HK-2 (cell line): ENCODE data around the gene STK24.

Experiments used
- DNase-seq: peaks from one replicate; pipeline ENCODE4 v3.0.0-alpha.2; 2018; ENCODE audit not compliant: unreplicated experiment

Gene STK24

DNA sequence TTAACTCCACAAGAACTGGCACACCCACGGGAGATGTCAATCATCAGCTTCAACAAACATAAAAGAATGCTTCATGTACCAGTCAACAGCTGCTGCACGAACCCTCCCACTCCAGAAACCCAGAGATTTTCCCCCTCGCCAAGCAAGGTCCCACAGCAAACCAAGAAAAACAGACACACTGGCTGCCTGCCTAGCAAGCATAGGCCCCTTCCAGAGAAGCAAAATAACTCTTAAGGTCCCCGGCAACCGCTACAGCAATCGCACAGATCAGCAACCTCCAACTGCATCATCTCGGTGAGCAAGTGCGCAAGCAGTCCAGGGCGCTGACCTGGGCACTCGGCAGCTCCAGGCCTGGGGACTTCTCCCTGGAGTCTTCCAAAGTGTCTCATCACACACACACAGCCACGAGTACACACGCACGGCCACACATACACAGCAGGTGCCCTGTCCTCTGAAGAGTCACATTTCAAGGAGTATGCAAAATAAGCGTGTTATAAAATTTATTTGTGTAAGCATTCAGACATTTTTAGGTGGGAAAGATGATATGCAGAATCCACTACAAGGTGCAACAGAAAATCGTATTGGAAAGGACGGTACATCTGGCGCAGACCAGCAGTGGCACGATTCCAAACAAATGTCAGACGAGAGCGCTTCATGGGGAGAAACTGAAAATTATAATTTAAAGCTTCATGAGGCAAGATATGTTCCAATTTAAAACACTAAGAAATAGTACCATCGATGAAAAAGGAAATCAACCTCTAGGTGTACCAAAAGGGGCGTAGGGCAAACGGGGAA lies 125.0 kb downstream of the STK24 start:
- DNase-seq: no peak

DNA sequence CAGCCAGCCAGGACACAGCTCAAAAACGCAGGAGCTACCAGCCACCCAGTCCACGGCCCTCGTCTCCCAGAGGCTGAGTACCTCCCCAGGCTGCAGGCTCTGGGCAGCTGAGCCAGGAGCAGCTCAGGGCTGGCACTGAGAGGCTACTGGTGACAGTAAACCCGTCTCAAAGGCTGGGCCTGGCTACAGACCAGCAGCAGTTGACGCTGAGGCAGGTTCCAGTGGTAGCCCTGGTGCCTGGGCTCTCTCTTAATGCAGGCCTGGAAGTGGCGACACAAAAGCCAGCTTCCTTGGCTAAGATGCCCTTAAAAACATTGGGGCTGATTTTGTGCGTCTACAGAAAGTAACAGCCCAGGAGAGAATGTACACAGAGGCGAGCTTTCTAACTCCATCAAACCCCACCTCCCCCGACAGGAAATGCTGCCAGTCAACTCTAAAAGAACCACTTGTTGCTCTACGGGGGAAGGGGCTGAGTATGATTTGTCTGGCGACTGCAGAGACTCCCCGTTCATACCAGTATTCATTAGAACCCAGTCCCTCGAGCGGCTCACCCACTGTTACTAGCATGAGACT lies 126.3 kb downstream of the STK24 start:
- DNase-seq: no peak

DNA sequence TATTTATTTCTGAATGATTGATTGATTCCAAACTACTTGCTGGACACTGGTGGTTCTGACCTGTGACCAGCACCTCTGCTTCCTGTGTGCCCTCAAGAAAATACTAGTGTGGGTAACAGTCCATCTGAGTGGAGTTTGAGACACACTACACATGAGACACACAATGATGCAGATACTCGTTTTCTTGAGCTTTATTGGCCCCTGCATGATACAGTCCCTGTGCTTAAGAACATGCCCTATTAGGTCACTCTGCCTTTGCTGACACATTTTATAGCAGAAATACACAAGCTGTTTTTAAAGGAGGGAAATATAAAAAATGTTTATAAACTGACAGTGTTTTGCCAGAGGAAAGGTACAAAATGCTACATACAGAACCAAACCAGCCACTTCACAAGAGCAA lies 126.9 kb downstream of the STK24 start:
- no peak for DNase-seq

DNA sequence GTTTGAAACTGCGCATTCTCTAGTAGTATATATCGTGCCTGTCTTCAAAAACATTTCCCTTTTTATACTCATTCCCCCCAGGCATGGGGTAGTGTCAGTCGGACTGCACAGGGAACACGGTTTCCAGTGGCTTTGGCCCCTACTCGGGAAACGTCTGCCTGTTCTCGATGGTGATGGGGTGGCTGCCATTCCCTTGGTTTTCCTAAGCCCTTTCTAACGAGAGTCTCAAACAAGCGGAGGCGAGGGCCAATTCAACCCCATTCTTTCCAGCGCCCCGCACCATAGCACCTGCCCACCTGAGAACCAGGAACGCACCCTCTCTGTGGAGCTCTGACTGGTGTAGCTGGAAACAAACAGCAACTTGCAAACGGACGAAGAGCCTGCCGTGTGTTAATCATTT lies 127.6 kb downstream of the STK24 start:
- DNase-seq: no peak

GRCh38 chr13:98448642-98448928 lies 128.3 kb downstream of the STK24 start:
- no peak for DNase-seq

DNA sequence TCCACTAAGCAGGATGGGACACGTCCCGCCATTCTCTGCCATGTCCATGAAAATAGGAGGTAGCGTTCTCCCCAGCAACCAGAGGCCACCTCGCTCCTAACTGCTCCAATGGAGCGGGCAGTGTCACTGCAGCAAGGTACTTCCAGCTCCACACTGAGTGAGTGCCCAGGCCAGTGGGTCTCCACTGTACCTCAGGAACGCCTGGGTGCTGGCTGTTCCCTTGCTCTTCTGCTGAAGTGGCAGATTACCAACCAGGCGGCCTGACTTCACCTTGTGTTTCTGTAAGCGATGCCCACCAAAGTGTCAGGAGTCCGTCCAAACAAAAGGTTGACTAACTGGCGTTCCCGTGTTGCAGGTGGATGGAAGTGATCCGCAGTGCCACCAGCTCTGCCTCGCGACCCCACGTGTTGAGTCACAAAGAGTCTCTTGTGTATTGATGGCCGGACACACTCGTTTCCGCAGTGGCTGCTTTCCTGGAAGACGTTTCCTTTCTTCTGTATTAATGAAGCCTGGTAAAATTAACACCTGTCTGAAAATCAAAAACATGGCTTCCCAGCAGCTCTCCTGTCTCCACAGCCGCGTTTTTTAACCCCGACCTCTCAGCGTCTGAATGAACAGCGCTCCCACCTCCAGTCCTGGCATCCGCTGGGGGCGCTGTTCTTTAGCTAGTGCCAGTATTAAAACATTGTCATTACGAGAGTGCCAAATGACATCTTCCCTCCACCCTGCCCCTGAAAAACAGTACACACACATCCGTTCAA lies 128.8 kb downstream of the STK24 start:
- no peak for DNase-seq

GRCh38 chr13:98447130-98447529 lies 129.8 kb downstream of the STK24 start:
- no peak for DNase-seq

DNA sequence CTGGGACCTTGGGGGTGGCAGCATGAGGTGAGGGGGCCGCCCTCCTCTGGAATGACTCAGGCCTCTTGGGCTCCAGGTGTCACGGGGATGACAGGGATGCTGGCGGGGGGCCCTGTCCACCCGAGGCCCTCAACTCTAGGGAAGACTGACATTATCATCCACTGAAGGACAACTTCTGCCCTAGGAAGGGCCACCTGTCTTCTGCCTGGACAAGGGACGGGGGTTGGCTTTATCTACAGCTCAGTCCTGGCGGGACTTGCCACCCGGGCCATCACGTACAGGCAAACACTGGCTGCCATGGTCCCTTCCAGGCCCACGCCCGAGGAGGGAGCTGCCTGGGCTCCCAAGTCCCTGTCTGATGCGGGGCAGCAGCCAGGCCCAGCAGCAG lies 130.7 kb downstream of the STK24 start:
- no peak for DNase-seq

DNA sequence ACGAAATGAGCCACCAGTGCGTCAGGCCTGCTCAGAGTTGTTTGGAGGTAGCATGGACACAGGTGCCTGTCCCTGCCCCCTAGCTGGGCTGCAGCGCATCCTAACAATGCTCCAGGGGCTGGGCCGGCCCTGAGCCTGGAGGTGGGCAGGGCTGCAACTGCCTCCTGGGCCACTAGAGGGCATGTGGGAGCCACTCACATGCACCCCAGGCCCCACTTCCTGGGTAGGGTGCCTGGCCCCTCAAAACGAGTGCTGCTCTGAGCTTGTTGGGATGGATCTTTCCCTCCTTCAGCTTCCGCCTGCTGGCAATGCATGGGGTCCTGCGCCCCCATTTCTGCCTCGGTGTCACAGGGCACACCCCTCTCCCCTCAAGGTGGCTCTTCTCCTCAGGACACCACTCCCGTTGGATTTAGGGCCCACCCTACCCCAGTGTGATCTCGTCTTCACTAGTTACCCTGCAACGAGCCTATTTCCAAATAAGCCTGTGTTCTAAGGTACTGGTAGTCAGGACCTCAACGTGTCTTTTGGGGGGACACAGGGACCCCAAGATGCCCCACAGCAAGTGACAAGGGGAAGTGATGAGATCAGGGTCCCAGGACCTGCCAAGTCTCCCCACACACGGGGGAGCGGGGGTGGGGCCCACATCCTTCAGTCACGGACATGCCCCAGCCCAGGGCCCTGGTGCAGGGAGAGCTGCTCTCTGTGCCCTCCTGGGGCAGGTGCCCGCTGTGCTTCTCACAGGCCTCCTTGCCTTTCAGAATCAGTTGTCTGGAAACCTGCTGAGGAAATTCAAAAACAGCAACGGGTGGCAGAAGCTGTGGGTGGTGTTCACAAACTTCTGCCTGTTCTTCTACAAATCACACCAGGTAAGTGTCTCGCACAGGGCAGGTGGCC lies 131.3 kb downstream of the STK24 start:
- DNase-seq: peak; percentile 65

- no peak for DNase-seq
Measured at GRCh38 chr13:98444381-98444780, 132.5 kb downstream of the STK24 start.

- DNase-seq: no peak
Measured at GRCh38 chr13:98443800-98444325, 133.0 kb downstream of the STK24 start.

- peak; percentile 67 for DNase-seq
Measured at GRCh38 chr13:98443329-98443728, 133.6 kb downstream of the STK24 start.

GRCh38 chr13:98442391-98443230 lies 134.3 kb downstream of the STK24 start:
- no peak for DNase-seq

DNA sequence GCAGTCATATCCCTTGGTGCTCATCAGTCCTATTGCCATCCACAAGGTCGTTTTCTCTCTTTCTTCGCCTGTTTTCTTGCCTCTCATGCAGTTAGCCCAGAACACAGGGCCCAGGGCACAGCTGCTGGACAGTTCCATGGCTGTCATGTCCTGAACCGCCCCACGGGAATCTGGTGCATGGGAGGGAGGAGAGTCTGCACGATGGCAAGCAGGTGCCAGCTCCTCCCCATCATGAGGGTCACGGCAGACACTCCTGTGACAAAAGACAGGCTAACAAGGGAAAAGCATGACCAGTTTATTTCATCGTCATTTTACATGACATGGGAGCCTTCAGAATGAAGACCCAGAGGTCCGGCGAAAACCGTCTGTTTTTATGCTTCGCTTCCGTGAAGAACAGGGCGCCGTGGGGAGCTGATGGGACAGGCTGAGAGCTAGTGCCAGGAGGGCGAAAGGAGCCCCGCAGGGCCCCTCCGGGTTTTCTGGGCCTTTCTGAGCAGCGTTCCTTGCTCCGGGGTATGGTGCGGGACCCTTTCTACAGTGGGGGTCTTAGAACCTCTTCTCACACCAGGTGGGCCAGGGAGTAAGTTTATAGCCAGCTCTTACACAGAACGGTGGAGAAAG lies 135.7 kb downstream of the STK24 start:
- DNase-seq: no peak

- no peak for DNase-seq
Measured at GRCh38 chr13:98440390-98441055, 136.4 kb downstream of the STK24 start.

GRCh38 chr13:98439896-98440295 lies 137.0 kb downstream of the STK24 start:
- DNase-seq: no peak

DNA sequence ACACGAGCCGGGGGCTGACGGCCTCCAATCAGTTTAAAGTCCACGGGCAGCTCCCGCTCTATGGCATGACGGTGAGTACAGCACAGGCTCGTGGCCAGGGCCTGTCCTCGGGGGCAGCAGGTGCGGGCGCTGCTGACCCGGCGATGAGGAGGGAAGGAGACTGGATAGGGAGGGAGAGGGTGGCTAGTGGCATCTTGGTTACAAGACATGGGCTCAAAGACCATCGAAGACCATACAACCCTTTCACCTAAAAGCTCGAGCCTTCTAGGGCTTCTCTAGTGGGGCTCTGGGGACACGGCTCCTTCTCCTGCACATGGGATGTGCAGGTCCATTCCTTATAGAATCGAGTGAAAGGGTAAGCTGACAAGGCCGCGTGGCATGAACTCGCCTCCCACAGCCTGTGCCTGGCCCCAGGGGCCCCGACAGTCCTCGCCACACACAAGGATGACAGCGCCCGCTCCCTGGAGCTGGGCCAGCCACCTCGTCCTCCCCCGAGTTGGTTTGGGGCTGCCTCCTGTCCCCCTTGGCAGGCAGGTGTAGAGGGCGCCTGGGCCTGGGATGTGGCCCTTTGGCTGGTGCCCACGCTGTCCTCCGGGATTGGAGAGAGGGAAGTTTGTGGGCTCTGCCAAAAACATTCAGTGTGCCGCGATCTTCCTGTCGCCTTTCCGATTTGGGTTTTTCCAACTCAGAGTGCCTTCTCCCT lies 137.6 kb downstream of the STK24 start:
- no peak for DNase-seq

- DNase-seq: no peak
Measured at GRCh38 chr13:98438246-98439125, 138.4 kb downstream of the STK24 start.
